Measurements from ENCODE around the gene JAG2.

- TF ChIP-seq CTCF (IDR thresholded peaks at IDR 0.05 in 2 of 3, conservative IDR thresholded peaks at IDR 0.05 in 1 of 3; ENCODE audit: borderline replicate concordance in 1 of 3, insufficient read depth in 1 of 3, low read depth in 2 of 3, low read length in 2 of 3) = no peak
- TF ChIP-seq REST (IDR thresholded peaks at IDR 0.05; ENCODE audit: low read depth) = no peak
- no peak for TF ChIP-seq ZBTB33 (IDR thresholded peaks at IDR 0.05; ENCODE audit: extremely low read depth, insufficient replicate concordance, low read length)
- no peak for TF ChIP-seq POLR2A (IDR thresholded peaks at IDR 0.05; ENCODE audit: borderline replicate concordance, extremely low read depth, insufficient read depth, insufficient read length)
- TF ChIP-seq EGR1 (IDR thresholded peaks at IDR 0.05; ENCODE audit: low read depth) = no peak
- no peak for TF ChIP-seq CEBPB (IDR thresholded peaks at IDR 0.05; ENCODE audit: low read depth)
- TF ChIP-seq MAX (IDR thresholded peaks at IDR 0.05) = no peak
- no peak for TF ChIP-seq EZH2 (IDR thresholded peaks at IDR 0.05)
- no peak for TF ChIP-seq ELF1 (IDR thresholded peaks at IDR 0.05; ENCODE audit: borderline replicate concordance, low read depth)
Measured at GRCh38 chr14:105155681-105156413, 12.7 kb downstream of the JAG2 start.
